ENCODE data around the gene PFAS. TPM values are rescaled to one million over a fixed set of nuclear protein-coding genes. Genes with fewer than 3 reads are reported as not detected.

Gene PFAS
- total and polyA plus RNA-seq, 10 of the 15 experiments (the other 5 are each of a cell fraction or from before 2014, with no cell fraction given), result 13.9 to 122 (median 47.2) TPM

DNA sequence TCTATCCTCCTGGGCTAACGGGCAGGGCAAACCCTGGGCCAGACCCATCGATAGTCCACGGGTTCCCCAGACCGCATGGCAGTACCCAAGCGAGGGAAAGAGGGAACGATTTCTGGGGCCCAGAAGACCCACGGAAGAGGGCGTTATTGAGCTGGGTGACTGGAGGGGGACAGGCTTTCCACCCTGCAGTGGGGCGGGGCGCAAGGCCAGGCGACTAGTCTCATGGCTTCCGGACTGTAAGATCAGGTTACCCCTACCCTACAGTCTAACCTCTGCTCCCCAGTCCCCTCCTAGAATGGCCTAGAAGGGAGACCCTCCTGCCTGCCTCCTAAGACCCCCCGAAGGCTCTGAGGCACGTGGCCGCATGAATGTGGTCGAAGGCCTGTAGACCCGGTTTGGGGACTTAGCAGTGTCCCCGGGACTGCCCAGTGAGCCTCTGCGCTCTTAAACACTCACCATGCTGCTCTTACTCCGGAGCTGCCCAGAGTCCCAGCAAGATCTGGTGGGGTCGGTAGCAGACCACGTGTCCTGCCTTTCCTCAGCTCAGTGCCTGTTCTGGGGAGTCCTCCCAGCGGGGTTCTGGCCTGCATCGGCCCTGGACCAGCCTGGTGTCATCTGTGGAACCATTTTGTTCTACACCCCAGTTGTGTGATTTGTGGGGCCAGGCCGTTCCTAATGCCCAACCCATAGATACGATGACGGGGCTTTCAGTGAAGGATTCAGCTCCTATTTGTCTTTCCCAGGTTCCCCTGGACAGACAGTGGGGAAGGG lies 25.5 kb upstream of the PFAS start (continued):
- TF ChIP-seq, protein P1, sequence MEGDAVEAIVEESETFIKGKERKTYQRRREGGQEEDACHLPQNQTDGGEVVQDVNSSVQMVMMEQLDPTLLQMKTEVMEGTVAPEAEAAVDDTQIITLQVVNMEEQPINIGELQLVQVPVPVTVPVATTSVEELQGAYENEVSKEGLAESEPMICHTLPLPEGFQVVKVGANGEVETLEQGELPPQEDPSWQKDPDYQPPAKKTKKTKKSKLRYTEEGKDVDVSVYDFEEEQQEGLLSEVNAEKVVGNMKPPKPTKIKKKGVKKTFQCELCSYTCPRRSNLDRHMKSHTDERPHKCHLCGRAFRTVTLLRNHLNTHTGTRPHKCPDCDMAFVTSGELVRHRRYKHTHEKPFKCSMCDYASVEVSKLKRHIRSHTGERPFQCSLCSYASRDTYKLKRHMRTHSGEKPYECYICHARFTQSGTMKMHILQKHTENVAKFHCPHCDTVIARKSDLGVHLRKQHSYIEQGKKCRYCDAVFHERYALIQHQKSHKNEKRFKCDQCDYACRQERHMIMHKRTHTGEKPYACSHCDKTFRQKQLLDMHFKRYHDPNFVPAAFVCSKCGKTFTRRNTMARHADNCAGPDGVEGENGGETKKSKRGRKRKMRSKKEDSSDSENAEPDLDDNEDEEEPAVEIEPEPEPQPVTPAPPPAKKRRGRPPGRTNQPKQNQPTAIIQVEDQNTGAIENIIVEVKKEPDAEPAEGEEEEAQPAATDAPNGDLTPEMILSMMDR (IDR thresholded peaks at IDR 0.05 in 2 of 3, conservative IDR thresholded peaks at IDR 0.05 in 1 of 3; ENCODE audit: control insufficient read depth in 2 of 3, extremely low read depth in 1 of 3, insufficient read depth in 1 of 3, low read depth in 3 of 3, low read length in 3 of 3), result peak; percentile 39 to 59 (median 46); a peak in 4 of 6 replicates
- TF ChIP-seq NFYB (IDR thresholded peaks at IDR 0.05; ENCODE audit: insufficient read depth, low read depth, low read length), result no peak
- TF ChIP-seq, protein P2, sequence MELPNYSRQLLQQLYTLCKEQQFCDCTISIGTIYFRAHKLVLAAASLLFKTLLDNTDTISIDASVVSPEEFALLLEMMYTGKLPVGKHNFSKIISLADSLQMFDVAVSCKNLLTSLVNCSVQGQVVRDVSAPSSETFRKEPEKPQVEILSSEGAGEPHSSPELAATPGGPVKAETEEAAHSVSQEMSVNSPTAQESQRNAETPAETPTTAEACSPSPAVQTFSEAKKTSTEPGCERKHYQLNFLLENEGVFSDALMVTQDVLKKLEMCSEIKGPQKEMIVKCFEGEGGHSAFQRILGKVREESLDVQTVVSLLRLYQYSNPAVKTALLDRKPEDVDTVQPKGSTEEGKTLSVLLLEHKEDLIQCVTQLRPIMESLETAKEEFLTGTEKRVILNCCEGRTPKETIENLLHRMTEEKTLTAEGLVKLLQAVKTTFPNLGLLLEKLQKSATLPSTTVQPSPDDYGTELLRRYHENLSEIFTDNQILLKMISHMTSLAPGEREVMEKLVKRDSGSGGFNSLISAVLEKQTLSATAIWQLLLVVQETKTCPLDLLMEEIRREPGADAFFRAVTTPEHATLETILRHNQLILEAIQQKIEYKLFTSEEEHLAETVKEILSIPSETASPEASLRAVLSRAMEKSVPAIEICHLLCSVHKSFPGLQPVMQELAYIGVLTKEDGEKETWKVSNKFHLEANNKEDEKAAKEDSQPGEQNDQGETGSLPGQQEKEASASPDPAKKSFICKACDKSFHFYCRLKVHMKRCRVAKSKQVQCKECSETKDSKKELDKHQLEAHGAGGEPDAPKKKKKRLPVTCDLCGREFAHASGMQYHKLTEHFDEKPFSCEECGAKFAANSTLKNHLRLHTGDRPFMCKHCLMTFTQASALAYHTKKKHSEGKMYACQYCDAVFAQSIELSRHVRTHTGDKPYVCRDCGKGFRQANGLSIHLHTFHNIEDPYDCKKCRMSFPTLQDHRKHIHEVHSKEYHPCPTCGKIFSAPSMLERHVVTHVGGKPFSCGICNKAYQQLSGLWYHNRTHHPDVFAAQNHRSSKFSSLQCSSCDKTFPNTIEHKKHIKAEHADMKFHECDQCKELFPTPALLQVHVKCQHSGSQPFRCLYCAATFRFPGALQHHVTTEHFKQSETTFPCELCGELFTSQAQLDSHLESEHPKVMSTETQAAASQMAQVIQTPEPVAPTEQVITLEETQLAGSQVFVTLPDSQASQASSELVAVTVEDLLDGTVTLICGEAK (IDR thresholded peaks at IDR 0.05; ENCODE audit: borderline replicate concordance), result no peak
- TF ChIP-seq RELA (IDR thresholded peaks at IDR 0.05; ENCODE audit: borderline replicate concordance, partially characterized antibody), result no peak
- TF ChIP-seq SREBF2 (IDR thresholded peaks at IDR 0.05; ENCODE audit: low read length), result no peak
- TF ChIP-seq USF2 (IDR thresholded peaks at IDR 0.05; ENCODE audit: borderline replicate concordance, low read depth, low read length), result no peak; the same call in 1 of the 2 replicates
- peak; percentile 29 for TF ChIP-seq RUNX3 (IDR thresholded peaks at IDR 0.05; ENCODE audit: low read length)
- 0 out of 2 replicates have a peak, but pooled peaks have one; percentile 2 for TF ChIP-seq PAX5 (IDR thresholded peaks at IDR 0.05; ENCODE audit: borderline replicate concordance, low read depth, low read length)
- TF ChIP-seq YBX1 (IDR thresholded peaks at IDR 0.05), result no peak
- TF ChIP-seq, protein P3, sequence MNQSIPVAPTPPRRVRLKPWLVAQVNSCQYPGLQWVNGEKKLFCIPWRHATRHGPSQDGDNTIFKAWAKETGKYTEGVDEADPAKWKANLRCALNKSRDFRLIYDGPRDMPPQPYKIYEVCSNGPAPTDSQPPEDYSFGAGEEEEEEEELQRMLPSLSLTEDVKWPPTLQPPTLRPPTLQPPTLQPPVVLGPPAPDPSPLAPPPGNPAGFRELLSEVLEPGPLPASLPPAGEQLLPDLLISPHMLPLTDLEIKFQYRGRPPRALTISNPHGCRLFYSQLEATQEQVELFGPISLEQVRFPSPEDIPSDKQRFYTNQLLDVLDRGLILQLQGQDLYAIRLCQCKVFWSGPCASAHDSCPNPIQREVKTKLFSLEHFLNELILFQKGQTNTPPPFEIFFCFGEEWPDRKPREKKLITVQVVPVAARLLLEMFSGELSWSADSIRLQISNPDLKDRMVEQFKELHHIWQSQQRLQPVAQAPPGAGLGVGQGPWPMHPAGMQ (IDR thresholded peaks at IDR 0.05; ENCODE audit: borderline replicate concordance), result no peak
- TF ChIP-seq YY1 (IDR thresholded peaks at IDR 0.05; ENCODE audit: low read depth, low read length), result 0 out of 2 replicates have a peak, but pooled peaks have one; percentile 7
- TF ChIP-seq, protein P4, sequence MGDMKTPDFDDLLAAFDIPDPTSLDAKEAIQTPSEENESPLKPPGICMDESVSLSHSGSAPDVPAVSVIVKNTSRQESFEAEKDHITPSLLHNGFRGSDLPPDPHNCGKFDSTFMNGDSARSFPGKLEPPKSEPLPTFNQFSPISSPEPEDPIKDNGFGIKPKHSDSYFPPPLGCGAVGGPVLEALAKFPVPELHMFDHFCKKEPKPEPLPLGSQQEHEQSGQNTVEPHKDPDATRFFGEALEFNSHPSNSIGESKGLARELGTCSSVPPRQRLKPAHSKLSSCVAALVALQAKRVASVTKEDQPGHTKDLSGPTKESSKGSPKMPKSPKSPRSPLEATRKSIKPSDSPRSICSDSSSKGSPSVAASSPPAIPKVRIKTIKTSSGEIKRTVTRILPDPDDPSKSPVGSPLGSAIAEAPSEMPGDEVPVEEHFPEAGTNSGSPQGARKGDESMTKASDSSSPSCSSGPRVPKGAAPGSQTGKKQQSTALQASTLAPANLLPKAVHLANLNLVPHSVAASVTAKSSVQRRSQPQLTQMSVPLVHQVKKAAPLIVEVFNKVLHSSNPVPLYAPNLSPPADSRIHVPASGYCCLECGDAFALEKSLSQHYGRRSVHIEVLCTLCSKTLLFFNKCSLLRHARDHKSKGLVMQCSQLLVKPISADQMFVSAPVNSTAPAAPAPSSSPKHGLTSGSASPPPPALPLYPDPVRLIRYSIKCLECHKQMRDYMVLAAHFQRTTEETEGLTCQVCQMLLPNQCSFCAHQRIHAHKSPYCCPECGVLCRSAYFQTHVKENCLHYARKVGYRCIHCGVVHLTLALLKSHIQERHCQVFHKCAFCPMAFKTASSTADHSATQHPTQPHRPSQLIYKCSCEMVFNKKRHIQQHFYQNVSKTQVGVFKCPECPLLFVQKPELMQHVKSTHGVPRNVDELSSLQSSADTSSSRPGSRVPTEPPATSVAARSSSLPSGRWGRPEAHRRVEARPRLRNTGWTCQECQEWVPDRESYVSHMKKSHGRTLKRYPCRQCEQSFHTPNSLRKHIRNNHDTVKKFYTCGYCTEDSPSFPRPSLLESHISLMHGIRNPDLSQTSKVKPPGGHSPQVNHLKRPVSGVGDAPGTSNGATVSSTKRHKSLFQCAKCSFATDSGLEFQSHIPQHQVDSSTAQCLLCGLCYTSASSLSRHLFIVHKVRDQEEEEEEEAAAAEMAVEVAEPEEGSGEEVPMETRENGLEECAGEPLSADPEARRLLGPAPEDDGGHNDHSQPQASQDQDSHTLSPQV (IDR thresholded peaks at IDR 0.05), result no peak
- TF ChIP-seq TBL1XR1 (IDR thresholded peaks at IDR 0.05; ENCODE audit: low read depth, low read length), result no peak
- no peak for TF ChIP-seq NFXL1 (IDR thresholded peaks at IDR 0.05; ENCODE audit: borderline replicate concordance)
- 0 out of 2 replicates have a peak, but pooled peaks have one; percentile 11 for TF ChIP-seq BACH1 (IDR thresholded peaks at IDR 0.05; ENCODE audit: borderline replicate concordance)

Data from GM12878 (cell line).